ENCODE results near the gene AUTS2.

AUTS2 gene

DNA sequence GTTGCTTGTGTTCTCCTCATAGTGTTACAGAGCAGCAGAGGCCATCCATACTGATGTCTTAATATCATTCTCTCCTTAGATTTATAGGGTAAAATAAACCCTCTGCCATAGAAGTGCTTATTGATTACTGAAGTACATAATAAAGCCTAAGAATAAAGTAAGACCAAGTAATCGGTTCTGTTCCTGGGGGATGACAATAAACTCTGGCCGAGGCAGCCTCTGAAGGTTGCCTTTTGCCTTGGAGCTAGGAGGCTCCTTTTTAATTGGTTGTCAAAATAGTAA, 822.0 kb downstream of the AUTS2 start:
- H3K9me2 ChIP-seq (replicated peaks; ENCODE audit: low read depth, low read length): no peaks in the 10 kb centered on the region
- no peak overlapping the region for H3K4me2 ChIP-seq (ENCODE audit: low read depth, low read length, poor library complexity, severe bottlenecking)
- H3K4me1 ChIP-seq (ENCODE audit: insufficient read depth, low read length, poor library complexity, severe bottlenecking): no peaks in the 10 kb centered on the region

DNA sequence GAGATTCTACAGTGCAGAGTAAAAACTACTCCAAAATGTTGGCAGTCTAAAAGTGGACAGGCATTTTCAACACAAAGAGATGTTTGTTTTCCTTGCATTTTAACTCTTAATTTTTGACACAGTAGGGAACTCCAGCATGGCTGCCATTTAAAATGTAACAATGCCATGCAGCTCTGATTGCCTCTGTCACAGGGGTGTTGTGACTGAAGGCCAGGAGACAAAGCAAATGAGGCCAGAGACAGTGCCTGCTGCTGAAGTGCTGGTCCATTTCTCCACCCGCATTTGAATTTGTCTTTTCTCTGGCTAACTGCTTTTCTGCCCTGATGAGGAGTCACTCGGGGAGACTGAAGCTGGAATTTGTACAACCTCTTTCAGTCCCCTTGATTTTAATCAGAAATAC, 823.0 kb downstream of the AUTS2 start:
- Histone ChIP-seq H3F3A (ENCODE audit: low read depth) (no peaks in the 10 kb centered on the region), H3K36me3 (ENCODE audit: insufficient read depth, low read length) (no peaks in the 10 kb centered on the region), H3K9me3 (ENCODE audit: insufficient read depth, low read depth, low read length) (no peaks in the 10 kb centered on the region), H3K27me3 (ENCODE audit: insufficient read depth, low read length, poor library complexity, severe bottlenecking) (no peaks in the 10 kb centered on the region), H3K4me3 (ENCODE audit: low read length, poor library complexity, severe bottlenecking) (no peak overlapping the region), H3K4me1 (ENCODE audit: insufficient read depth, low read length, poor library complexity, severe bottlenecking) (no peaks in the 10 kb centered on the region), H3K9ac (ENCODE audit: low read depth, low read length, poor library complexity, severe bottlenecking) (no peak overlapping the region), H3K4me2 (ENCODE audit: low read depth, low read length, poor library complexity, severe bottlenecking) (no peak overlapping the region), H4K20me1 (ENCODE audit: insufficient read depth, low read length, poor library complexity, severe bottlenecking) (no peaks in the 10 kb centered on the region), H3K79me2 (ENCODE audit: insufficient read depth, low read length) (no peaks in the 10 kb centered on the region), H2AFZ (ENCODE audit: low read length) (no peak overlapping the region), H3K9me2 (replicated peaks; ENCODE audit: low read depth, low read length) (no peaks in the 10 kb centered on the region)
- TF ChIP-seq EZH2phosphoT487 (IDR thresholded peaks at IDR 0.05; ENCODE audit: borderline replicate concordance): no peak
- TF ChIP-seq, protein P1, sequence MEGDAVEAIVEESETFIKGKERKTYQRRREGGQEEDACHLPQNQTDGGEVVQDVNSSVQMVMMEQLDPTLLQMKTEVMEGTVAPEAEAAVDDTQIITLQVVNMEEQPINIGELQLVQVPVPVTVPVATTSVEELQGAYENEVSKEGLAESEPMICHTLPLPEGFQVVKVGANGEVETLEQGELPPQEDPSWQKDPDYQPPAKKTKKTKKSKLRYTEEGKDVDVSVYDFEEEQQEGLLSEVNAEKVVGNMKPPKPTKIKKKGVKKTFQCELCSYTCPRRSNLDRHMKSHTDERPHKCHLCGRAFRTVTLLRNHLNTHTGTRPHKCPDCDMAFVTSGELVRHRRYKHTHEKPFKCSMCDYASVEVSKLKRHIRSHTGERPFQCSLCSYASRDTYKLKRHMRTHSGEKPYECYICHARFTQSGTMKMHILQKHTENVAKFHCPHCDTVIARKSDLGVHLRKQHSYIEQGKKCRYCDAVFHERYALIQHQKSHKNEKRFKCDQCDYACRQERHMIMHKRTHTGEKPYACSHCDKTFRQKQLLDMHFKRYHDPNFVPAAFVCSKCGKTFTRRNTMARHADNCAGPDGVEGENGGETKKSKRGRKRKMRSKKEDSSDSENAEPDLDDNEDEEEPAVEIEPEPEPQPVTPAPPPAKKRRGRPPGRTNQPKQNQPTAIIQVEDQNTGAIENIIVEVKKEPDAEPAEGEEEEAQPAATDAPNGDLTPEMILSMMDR (conservative IDR thresholded peaks at IDR 0.05; ENCODE audit: low read length): no peak

More for the DNA sequence above, 822.0 kb downstream of the AUTS2 start:
- no peaks in the 10 kb centered on the region for H3K27me3 ChIP-seq (ENCODE audit: insufficient read depth, low read length, poor library complexity, severe bottlenecking)
- H3K9me3 ChIP-seq (ENCODE audit: insufficient read depth, low read depth, low read length): no peaks in the 10 kb centered on the region
- no peaks in the 10 kb centered on the region for H3K36me3 ChIP-seq (ENCODE audit: insufficient read depth, low read length)
- no peak overlapping the region for H3K4me3 ChIP-seq (ENCODE audit: low read length, poor library complexity, severe bottlenecking)
- no peak overlapping the region for H2AFZ ChIP-seq (ENCODE audit: low read length)
- no peak for TF ChIP-seq EZH2phosphoT487 (IDR thresholded peaks at IDR 0.05; ENCODE audit: borderline replicate concordance)
- TF ChIP-seq, protein P1 (conservative IDR thresholded peaks at IDR 0.05; ENCODE audit: low read length): no peak
- H3F3A ChIP-seq (ENCODE audit: low read depth): no peaks in the 10 kb centered on the region
- H3K9ac ChIP-seq (ENCODE audit: low read depth, low read length, poor library complexity, severe bottlenecking): no peak overlapping the region
- no peaks in the 10 kb centered on the region for H4K20me1 ChIP-seq (ENCODE audit: insufficient read depth, low read length, poor library complexity, severe bottlenecking)
- no peaks in the 10 kb centered on the region for H3K79me2 ChIP-seq (ENCODE audit: insufficient read depth, low read length)

DNA sequence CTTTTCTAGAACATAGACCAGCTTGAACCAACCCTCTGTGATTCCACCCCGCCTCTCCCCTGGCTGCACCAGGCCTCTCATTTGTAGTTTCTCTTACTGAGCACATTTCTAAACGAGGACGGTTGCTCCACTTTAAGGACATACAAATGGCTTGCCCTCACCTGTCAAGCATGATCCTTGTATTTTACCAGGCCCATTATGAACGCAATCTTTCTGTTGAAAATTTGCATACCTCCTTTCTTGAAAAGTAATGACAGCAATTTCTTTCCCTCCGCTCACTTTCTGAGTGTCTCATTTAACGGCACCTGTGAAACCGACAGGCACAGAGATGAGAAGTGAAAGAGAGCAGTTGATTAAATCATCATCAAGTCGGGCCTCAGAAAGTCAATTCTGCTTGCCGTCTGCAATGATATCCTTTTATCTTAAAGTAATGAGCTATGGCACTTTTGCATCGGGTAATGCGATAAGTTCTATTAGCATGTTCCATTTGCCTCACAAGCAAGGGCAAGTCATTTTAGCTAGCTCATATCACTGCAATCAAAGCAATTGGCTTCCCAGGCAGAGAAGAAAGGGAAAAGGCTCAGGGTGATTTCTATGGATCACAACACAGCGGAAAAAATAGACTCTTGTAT, 828.1 kb downstream of the AUTS2 start:
- H3K79me2 ChIP-seq (ENCODE audit: insufficient read depth, low read length): no peaks in the 10 kb centered on the region
- no peaks in the 10 kb centered on the region for H3F3A ChIP-seq (ENCODE audit: low read depth)
- H3K4me2 ChIP-seq (ENCODE audit: low read depth, low read length, poor library complexity, severe bottlenecking): no peak overlapping the region
- H3K27me3 ChIP-seq (ENCODE audit: insufficient read depth, low read length, poor library complexity, severe bottlenecking): no peaks in the 10 kb centered on the region
- no peaks in the 10 kb centered on the region for H3K36me3 ChIP-seq (ENCODE audit: insufficient read depth, low read length)
- H3K9me2 ChIP-seq (replicated peaks; ENCODE audit: low read depth, low read length): no peaks in the 10 kb centered on the region
- no peak overlapping the region for H2AFZ ChIP-seq (ENCODE audit: low read length)
- no peaks in the 10 kb centered on the region for H3K9me3 ChIP-seq (ENCODE audit: insufficient read depth, low read depth, low read length)
- H3K4me3 ChIP-seq (ENCODE audit: low read length, poor library complexity, severe bottlenecking): no peak overlapping the region
- no peak overlapping the region for H3K9ac ChIP-seq (ENCODE audit: low read depth, low read length, poor library complexity, severe bottlenecking)
- H3K4me1 ChIP-seq (ENCODE audit: insufficient read depth, low read length, poor library complexity, severe bottlenecking): no peaks in the 10 kb centered on the region
- no peak for TF ChIP-seq EZH2phosphoT487 (IDR thresholded peaks at IDR 0.05; ENCODE audit: borderline replicate concordance)
- TF ChIP-seq, protein P1 (conservative IDR thresholded peaks at IDR 0.05; ENCODE audit: low read length): no peak
- no peaks in the 10 kb centered on the region for H4K20me1 ChIP-seq (ENCODE audit: insufficient read depth, low read length, poor library complexity, severe bottlenecking)
